Posterior cingulate gyrus (tissue), 11 donors: ENCODE measurements around the gene TTC33.
"Not testable (repeated sequence)": the region's sequence is repeated elsewhere in the genome, so short reads cannot be mapped to it uniquely, and the experiment has no call there.

Experiments used
- DNase-seq, 10 donors: peaks; one replicate each; pipeline versions ENCODE4 v3.0.0 to v3.0.0-alpha.2; 2020 to 2021; ENCODE audit warnings: mixed read lengths in 3 of 10
- intact Hi-C: fragments of 100-400 bp; cut with DNase I; formaldehyde crosslinking; loops from one replicate; pipeline ENCODE4 v1.15.1; 2023

Gene TTC33, protein sequence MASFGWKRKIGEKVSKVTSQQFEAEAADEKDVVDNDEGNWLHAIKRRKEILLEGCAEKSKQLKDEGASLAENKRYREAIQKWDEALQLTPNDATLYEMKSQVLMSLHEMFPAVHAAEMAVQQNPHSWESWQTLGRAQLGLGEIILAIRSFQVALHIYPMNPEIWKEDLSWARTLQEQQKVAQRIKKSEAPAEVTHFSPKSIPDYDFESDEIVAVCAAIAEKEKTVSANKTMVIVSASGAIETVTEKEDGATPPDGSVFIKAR

DNA sequence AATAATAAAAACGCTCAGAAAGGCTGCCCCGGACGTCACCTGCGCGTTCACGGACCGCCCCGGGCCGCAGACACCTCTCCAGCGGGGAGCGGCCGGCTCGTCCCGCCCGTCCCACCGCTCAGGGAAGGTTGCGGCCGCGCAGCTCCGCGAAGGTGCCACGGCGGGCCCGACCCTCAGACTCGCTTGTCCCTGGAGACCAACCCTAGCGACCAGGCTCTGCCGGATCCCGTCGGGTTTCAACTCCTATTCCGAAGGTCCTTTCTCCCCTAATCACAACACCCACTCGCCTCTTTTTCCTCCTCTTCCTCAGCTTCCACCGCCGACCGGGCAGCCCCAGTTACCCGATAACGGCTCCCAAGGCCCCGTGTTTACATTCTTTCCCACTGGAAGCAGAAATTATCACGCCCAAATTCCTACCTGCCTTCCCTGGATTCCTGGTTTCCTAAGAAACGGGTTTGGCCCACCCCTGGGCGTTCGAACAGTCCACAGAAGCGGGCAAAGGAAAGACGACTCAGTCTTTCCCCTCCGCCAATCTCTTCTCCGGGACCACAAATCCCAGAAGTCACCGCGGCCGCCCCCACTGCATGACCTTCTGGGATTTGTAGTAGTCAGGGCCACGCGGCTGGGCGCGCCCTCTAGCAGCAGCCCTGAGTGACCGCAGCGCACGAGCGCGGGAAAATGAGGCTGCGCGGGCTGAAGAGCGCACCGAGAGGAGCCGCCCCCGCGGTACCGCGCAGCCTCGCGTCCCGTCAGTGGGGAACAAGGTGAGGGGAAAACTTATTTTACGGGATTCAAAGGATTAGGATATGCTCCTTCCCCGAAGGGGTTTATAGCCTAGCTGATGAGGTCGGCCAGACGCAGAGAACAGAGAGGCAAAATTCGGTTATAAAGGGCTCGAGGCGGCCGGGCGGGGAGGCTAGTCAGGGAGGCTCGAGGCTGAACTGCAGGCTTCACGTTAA lies at the start of gene TTC33:
Gene TTC33 (minus strand): TSS at position 555 of the 959 bp plus-strand sequence. CDS start 8,943 bp downstream, outside the sequence.
- peak; percentile 95 to 99 (median 98) for DNase-seq
- intact Hi-C loops: loop anchor here (2.0 to 5.0 kb wide), 2 partner anchors 41 to 122 kb away; no protein-coding TSS in a partner anchor

DNA sequence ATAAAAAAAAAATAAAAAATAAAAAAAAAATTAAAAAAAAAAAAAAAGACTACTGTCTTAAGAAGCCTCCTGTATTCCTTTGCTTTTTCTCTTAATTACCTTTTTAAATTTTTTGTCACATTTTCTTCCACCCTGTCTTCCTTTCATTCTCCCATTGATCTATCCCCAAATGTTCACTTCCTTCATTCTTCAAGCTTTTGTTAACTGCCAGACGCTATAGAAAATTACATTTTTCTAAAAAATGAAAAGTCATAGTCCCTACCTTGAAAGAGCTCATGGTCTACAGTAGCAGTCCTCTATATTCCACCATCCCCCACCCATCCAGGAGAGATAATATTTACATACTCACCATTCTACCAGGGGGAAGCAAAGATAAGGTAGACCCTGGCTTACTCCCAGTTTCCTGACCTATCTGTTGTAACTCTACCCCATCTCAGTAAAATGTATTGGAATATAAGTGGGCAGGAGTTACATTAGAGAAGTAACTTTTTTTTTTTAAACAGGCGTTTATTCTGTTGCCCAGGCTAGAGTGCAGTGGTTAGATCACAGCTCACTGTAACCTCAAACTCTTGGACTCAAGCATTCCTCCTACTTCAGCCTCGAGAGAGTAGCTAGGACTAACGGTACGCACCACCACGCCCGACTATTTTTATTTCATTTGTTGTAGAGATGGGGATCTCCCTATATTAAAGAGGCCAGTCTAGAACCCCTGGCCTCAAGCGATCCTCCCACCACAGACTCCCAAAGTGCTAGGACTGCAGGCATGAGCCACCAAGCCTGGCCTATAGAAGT lies 46.2 kb upstream of the TTC33 start:
- no peak for DNase-seq

DNA sequence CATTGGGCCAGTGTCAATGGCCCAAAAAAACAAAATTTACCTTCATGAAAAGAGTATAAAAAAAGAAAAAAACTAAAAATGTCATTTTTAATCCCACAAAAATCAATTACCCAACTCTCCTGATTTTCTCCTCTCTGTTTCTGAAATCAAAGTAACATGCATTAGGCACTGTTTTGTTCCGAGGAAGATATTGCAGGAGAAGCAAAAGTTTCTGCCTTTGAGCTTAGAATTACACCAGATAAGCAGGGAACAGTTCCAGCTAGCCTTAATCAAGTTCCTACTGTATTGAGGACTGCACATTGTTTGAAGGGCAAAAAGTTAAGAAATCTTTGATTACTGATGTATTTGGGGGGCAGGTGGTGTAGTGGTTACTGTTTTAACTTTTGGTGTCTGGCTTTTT lies 43.5 kb upstream of the TTC33 start:
- no peak for DNase-seq
- intact Hi-C loops: no loop called here

More for the DNA sequence above, 46.2 kb upstream of the TTC33 start:
- intact Hi-C loops: no loop called here

DNA sequence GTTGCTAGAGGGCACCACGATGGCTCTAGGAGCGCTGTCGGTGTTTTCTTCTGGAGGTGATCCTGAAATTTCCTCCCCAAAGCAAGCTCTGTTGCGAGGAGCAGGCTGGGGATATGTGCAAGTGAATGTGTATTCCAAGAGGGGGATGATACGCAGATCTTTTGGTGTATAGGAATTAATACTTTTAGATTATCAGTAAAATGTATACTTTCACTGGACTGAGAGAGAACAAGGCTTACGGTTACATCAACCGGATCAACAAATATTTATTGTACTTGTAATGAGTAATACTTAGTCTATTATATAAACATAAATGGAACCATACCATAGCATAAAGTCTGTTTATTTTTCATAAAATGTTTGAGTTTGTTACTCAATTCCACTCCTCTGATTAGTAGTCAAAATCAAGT lies 43.0 kb upstream of the TTC33 start:
- intact Hi-C loops: loop anchor here (1.0 kb wide), 1 partner anchor 35 kb away; no protein-coding TSS in a partner anchor
- peak in 1 of 10 donors; percentile 84 for DNase-seq

DNA sequence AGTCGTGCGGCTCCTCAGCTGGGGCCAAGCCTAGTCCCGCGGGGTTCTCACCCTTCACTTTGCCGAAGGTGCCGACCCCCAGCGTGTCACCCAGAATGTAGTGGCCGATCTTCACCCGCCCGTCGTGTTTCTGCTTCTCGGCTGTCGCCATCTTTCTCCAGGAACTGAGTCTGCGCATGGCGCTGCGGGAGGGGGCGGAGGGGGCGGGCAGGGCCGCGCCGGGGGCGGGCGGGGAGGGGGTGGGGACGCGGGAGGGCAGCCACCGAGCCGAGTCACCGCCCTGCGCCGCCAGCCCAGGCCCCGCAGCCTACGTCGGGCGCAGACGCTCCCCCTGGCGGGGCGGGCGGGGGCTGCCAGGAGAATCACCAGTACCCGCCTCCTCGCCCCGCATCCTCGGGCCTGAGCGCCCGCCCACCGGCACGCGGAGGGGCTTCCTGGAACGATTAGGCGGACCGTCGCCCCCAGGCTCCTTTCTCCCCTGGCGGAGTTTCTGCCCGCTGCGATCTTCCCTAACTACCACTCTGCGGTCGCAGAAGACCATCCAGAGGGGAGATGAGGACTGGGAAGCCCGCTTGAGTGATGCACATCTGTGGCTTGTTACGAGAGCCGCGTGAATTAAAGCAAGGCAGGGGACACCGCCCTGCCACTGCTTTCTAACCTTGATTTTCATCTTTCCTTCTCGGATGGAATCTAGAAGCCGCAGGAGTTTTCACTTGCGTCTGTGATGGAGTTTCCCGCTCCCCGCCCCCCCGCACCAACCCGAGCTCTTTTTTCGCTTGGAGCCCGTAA lies 42.4 kb upstream of the TTC33 start, which contains the start of gene PRKAA1:
Gene PRKAA1 (minus strand): TSS at position 363 of the 789 bp plus-strand sequence. CDS start 185 bp downstream, at position 178.
- intact Hi-C loops: loop anchor here (1.0 kb wide), 1 partner anchor 36 kb away; no protein-coding TSS in a partner anchor

DNA sequence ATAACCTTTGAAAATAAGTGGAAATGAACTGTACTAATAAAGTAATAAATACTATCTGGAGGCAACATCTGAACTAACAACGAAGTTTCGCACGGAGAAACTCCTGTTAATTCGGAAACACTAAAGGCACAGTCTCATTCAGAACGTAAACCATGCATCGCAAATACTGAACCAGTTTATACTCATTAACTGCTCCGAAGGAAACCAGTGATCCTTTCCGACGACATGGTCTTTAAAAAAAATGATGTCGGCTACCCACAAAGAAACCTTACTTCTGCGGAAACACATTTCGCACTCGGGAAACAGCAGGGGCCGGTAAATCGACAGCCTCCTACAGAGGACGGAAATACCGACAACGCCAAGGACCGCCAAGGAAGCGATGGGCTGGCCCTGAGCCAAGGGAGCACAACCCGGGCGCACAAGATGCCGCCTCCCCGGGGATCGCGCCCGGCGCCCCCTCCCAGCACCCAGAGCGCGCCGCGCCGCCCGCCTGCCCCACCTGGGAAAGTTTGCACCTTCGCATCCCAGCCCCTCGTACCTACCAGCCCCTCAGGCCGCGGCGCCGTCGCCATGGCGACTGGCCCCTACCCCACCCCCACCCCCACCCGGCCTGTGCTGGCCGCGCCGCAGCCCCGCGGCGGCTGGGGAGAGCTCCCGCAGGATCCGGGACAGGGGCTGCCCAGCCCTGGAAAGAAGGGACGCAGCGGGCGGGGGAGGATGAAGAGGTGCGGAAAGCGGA lies 41.7 kb upstream of the TTC33 start:
- DNase-seq: peak; percentile 31 to 91 (median 49)
- intact Hi-C loops: loop anchor here (1.0 to 2.0 kb wide), 2 partner anchors 37 to 41 kb away; no protein-coding TSS in a partner anchor

More for the DNA sequence above, 42.4 kb upstream of the TTC33 start, which contains the start of gene PRKAA1:
- peak; percentile 75 to 98 (median 86) for DNase-seq

DNA sequence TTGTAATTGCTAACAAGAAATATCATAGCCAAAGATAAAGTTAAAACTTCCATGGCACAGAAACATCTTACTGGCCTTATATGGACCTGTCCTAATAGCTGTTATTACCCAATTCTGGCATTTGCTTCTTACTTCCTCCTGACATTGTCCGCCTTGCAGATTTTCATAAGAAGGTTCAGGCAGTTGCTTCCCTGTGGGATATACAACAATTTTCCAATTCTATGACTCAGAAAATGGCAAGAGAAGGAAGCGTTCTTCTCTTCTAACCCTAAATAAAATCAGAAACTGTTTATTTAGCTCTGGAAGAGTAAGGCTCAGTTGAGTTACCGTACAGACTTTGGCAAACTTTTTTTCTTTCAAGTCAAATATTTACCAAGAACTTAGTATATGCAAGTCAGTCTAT lies 40.7 kb upstream of the TTC33 start:
- DNase-seq: no peak
- intact Hi-C loops: loop anchor here (2.0 kb wide), 1 partner anchor 40 kb away; no protein-coding TSS in a partner anchor

DNA sequence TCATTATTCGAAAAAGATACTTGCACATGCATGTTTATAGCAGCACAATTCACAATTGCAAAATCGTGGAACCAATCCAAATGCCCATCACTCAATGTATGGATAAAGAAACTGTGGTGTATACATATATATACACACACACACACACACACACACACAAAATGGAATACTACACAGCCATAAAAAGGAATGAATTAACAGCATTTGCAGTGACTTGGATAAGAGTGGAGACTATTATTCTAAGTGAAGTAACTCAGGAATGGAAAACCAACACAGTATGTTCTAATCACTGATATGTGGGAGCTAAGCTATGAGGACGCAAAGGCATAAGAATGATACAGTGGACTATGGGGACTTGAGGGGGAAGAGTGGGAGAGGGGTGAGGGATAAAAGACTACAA lies 39.1 kb upstream of the TTC33 start:
- intact Hi-C loops, DNase-seq: not testable (repeated sequence)

DNA sequence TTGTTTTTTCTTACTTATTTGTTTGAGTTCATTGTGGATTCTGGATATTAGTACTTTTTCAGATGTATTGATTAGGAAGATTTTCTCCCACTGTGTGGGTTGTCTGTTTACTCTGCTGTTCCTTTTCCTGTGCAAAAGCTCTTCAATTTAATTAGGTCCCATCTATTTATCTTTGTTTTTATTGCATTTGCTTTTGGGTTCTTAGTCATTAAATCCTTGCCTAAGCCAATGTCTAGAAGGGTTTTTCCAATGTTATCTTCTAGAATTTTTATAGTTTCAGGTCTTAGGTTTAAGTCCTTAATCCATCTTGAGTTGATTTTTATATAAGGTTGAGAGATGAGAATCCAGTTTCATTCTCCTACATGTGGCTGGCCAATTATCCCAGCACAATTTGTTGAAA lies 38.6 kb upstream of the TTC33 start:
- intact Hi-C loops, DNase-seq: not testable (repeated sequence)

DNA sequence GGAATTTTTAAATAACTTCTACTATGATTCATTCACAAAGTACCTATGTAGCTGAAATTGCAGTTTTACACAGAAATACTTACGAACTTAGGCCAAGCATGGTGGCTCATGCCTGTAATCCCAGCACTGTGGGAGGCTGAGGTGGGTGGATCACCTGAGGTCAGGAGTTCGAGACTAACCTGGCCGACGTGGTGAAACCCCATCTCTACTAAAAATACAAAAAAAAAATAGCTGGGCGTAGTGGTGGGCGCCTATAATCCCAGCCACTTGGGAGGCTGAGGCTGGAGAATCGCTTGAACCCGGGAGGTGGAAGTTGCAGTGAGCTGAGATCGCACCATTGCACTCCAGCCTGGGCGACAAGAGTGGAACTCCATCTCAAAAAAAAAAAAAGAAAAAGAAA lies 36.9 kb upstream of the TTC33 start:
- intact Hi-C loops, DNase-seq: not testable (repeated sequence)

DNA sequence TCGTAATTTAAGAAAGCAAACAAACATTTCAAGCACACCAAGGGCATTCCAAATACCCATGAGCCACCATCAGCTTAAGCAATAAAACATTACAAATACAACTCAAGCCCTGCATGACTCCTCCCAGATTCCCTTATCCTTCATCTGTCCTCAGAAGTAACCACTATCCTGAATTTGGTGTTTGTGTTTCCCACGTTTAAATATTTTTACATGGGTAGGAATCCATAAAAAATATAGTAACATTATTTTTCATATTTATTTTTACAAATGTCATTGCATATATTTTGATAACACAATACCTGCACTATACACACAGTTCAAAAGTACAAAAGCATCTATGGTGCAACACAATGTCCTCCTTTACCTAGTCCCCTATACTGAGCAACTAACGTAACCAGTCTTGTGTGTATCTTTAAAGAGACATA lies 36.0 kb upstream of the TTC33 start:
- no peak for DNase-seq
- intact Hi-C loops: no loop called here

DNA sequence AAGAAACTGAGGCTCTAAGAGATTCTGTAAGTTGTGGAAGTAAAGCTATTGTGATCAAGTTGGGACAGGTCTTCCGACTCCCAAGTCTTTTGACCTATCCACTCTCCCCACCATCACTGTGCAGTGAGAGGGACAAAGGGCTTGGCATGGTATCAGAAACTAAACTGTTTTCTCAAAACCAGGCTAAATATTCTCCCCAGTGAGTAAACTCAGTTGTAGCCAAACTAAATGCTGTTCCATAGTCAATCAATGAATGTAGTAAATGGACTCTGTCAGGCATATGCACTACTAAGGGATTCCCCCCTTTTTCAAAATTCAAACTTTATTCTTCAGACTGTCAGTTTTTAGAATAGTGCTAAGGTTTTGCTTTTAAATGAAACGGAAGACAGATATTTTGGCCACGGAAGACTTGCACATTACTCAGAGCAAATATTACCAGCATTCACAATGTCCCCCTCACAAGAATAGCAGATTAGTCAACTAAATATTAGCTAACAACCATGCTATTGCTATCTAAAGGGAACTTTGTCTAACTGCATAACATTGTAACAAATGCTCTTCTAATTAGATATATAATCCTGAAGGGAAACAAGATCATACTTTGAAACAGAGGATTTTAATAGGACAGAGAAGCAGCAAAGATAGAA lies 35.3 kb upstream of the TTC33 start:
- DNase-seq: no peak
- intact Hi-C loops: no loop called here

DNA sequence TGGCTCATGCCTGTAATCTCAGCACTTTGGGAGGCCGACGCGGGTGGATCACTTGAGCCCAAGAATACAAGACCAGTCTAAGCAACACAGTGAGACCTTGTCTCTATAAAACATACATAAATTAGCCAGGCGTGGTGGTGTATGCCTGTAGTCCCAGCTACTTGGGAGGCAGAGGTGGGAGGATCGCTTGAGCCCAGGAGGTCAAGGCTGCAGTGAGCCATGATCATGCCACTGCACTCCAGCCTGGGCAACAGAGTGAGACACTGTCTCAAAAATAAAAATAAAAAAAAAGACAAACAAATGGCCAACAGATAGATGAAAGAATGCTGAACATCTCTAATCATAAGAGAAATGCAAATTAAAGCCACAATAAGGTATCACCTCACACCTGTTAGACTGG lies 33.2 kb upstream of the TTC33 start:
- intact Hi-C loops, DNase-seq: not testable (repeated sequence)

DNA sequence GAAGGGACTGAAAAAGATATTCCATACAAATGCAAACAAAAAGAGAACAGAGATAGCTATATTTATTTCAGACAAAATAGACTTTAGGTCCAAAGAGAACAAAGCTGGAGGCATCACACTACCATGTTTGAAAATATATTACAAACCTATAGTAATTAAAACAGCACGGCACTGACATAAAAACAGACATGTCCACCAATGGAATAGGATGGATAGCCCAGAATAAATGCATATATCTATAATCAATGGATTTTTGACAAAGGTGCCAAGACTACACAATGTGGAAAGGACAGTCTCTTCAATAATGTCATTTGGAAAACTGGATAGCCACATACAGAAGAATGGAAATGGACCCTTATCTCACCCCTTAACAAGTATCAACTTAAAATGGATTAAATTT lies 32.2 kb upstream of the TTC33 start:
- intact Hi-C loops: no loop called here
- no peak for DNase-seq

DNA sequence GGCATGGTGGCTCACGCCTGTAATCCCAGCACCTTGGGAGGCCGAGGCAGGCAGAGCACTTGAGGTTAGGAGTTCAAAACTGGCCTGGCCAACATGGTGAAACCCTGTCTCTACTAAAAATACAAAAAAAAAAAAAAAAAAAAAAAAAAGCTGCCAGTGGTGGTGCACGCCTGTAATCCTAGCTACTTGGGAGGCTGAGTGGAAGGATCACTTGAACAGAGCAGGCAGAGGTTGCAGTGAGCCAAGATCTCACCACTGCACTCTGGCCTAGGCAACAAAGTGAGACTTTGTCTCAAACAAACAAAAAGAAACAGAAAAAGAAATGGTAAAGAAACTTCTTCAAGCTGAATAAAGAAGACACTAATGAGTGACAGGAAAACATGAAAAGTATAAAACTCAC lies 30.9 kb upstream of the TTC33 start:
- intact Hi-C loops, DNase-seq: not testable (repeated sequence)

DNA sequence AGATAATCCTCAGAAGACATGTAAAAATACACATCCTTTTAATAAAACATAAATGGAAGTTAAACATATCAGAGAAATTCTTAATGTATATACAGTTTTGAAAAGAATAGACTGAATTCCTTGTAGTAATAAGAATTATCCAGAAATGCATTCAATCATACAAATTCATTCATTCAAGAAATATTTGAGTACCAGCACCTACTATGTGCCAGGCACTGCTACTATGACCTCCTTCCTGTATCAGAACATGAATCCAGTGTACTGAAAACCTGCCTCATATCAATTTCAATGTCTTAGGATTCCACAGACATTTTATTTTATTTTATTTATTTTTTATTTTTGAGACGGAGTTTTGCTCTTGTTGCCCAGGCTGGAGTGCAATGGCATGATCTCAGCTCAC lies 29.2 kb upstream of the TTC33 start:
- DNase-seq: no peak
- intact Hi-C loops: no loop called here

DNA sequence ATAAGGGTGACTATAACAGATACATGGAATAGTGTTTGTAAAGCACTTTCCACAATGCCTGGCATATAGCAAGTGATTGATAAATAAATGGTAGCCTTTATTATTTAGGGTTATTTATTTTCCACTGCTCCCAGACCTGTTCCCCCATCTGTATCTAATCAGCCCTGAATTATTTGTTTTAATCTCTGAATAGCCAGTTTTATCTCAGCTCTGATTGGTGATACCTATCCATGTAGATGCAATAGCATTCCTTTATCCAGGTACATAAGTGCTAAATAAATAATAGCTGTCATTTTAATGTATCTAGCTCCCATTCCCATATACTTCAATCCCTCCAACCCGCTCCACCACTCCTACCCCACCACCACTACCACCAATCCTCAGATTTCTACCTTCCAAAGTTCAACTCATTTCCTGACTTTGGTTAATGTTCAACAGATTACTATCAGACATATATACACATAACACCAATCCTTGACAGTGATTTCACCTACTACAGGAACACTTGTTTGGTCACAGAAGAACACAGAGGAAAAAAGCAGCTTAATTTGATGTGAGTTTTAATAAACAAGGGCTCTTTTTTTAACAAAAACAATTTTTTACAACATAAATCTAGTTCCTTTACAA lies 28.4 kb upstream of the TTC33 start:
- no peak for DNase-seq
- intact Hi-C loops: no loop called here
